ENCODE results near the gene YIPF6. TPM values are rescaled to one million over a fixed set of nuclear protein-coding genes. Genes with fewer than 3 reads are reported as not detected.
"Not testable (repeated sequence)": the region's sequence is repeated elsewhere in the genome, so short reads cannot be mapped to it uniquely, and the experiment has no call there.

YIPF6 gene
- total RNA-seq, 2 donors from 2014 or later = 20.1 to 23.4 TPM

GRCh38 chrX:68487254-68487653 is 11.6 kb upstream of the YIPF6 start:
- H3K36me3 ChIP-seq = no peaks in the 10 kb centered on the region
- H3K27me3 ChIP-seq = no peaks in the 10 kb centered on the region
- H3K27ac ChIP-seq = no peak overlapping the region
- TF ChIP-seq, protein P1, sequence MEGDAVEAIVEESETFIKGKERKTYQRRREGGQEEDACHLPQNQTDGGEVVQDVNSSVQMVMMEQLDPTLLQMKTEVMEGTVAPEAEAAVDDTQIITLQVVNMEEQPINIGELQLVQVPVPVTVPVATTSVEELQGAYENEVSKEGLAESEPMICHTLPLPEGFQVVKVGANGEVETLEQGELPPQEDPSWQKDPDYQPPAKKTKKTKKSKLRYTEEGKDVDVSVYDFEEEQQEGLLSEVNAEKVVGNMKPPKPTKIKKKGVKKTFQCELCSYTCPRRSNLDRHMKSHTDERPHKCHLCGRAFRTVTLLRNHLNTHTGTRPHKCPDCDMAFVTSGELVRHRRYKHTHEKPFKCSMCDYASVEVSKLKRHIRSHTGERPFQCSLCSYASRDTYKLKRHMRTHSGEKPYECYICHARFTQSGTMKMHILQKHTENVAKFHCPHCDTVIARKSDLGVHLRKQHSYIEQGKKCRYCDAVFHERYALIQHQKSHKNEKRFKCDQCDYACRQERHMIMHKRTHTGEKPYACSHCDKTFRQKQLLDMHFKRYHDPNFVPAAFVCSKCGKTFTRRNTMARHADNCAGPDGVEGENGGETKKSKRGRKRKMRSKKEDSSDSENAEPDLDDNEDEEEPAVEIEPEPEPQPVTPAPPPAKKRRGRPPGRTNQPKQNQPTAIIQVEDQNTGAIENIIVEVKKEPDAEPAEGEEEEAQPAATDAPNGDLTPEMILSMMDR (IDR thresholded peaks at IDR 0.05) = no peak
- H3K4me3 ChIP-seq = no peak overlapping the region
- DNase-seq (ENCODE audit: low spot score) = no peak
- no peaks in the 10 kb centered on the region for H3K9me3 ChIP-seq
- no peaks in the 10 kb centered on the region for H3K4me1 ChIP-seq

DNA sequence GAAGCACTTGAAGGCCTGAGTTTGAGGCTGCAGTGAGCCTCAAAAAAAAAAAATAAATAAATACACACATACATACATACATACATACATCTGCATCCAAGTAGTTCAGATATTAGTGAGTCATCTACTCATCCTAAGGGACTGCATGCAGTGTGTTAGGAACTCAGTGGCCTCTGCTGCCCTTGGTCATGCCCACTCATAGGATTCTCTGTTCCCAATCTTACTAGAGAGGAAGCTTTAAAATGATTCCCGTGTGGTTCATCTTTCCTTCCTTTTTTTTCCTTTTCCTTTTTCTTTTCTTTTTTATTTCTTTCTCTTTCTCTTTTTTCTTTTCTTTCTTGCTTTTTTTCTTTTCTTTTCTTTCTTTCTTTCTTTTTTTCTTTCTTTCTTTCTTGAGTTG is 10.9 kb upstream of the YIPF6 start:
- no peak for DNase-seq (ENCODE audit: low spot score)
- Histone ChIP-seq H3K36me3 (no peaks in the 10 kb centered on the region), H3K4me3 (no peak overlapping the region), H3K27ac (no peak overlapping the region), H3K27me3 (no peaks in the 10 kb centered on the region), H3K4me1 (no peaks in the 10 kb centered on the region), H3K9me3 (no peaks in the 10 kb centered on the region)
- TF ChIP-seq, protein P1 (IDR thresholded peaks at IDR 0.05) = no peak

GRCh38 chrX:68488657-68489056 is 10.2 kb upstream of the YIPF6 start:
- Histone ChIP-seq H3K36me3 (no peaks in the 10 kb centered on the region), H3K9me3 (no peaks in the 10 kb centered on the region), H3K4me3 (no peak overlapping the region), H3K4me1 (no peaks in the 10 kb centered on the region), H3K27ac (no peak overlapping the region), H3K27me3 (no peaks in the 10 kb centered on the region)
- TF ChIP-seq, protein P1 (IDR thresholded peaks at IDR 0.05) = no peak
- no peak for DNase-seq (ENCODE audit: low spot score)

GRCh38 chrX:68490644-68491043 is 8.2 kb upstream of the YIPF6 start:
- Histone ChIP-seq H3K27me3 (no peaks in the 10 kb centered on the region), H3K9me3 (no peaks in the 10 kb centered on the region), H3K4me3 (no peak overlapping the region), H3K4me1 (no peaks in the 10 kb centered on the region), H3K27ac (no peak overlapping the region), H3K36me3 (no peaks in the 10 kb centered on the region)
- TF ChIP-seq, protein P1 (IDR thresholded peaks at IDR 0.05) = peak in 1 of 2 donors; percentile 34
- DNase-seq (ENCODE audit: low spot score) = no peak

- no peaks in the 10 kb centered on the region for H3K36me3 ChIP-seq
- TF ChIP-seq, protein P1 (IDR thresholded peaks at IDR 0.05) = no peak
- H3K27me3 ChIP-seq = no peaks in the 10 kb centered on the region
- H3K27ac ChIP-seq = no peak overlapping the region
- no peak overlapping the region for H3K4me3 ChIP-seq
- no peaks in the 10 kb centered on the region for H3K4me1 ChIP-seq
- DNase-seq (ENCODE audit: low spot score) = no peak
- H3K9me3 ChIP-seq = no peaks in the 10 kb centered on the region
Observed at GRCh38 chrX:68492583-68492982, 6.3 kb upstream of the YIPF6 start.

DNA sequence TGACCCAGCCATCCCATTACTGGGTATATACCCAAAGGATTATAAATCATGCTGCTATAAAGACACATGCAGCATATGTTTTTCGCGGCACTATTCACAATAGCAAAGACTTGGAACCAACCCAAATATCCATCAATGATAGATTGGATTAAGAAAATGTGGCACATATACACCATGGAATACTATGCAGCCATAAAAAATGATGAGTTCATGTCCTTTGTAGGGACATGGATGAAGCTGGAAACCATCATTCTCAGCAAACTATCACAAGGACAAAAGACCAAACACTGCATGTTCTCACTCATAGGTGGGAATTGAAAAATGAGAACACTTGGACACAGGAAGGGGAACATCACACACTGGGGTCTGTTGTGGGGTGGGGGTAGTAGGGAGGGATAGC is 5.1 kb upstream of the YIPF6 start:
- not testable (repeated sequence) for H3K27me3 ChIP-seq; H3K4me1 ChIP-seq; H3K9me3 ChIP-seq; H3K27ac ChIP-seq; DNase-seq (ENCODE audit: low spot score); H3K36me3 ChIP-seq; H3K4me3 ChIP-seq
